Keratinocyte (primary cell): ENCODE measurements around the gene LDLRAD4. TPM values are rescaled to one million over a fixed set of nuclear protein-coding genes. Genes with fewer than 3 reads are reported as not detected.

Source experiments
- DNase-seq: peaks from one replicate; pipeline ENCODE4 v3.0.0-alpha.2; 2011; ENCODE audit warnings: low read depth, missing footprints, low spot score
- FAIRE-seq: peaks from 2 replicates; lab custom pipeline; 2011; peaks lifted over from hg19 to GRCh38; lab: Jason Lieb, UNC
- H2AFZ ChIP-seq: 2 replicates; pipeline ENCODE4 v1.6.0; 2012; ENCODE audit warnings: low read length, control low read depth, inconsistent platforms; ENCODE audit not compliant: control insufficient read depth
- H3K27ac ChIP-seq: 2 replicates; pipeline ENCODE4 v1.5.1; 2011; ENCODE audit warnings: low read length; ENCODE audit not compliant: control insufficient read depth, insufficient read depth
- H3K27me3 ChIP-seq: 3 replicates; pipeline ENCODE4 v1.6.0; 2011; ENCODE audit warnings: low read length; ENCODE audit not compliant: control insufficient read depth, insufficient read depth; ENCODE audit errors: extremely low read depth
- H3K36me3 ChIP-seq, 2 experiments: 2 replicates in 1 of 2; 3 replicates in 1 of 2; pipeline ENCODE4 v1.5.1; 2011; ENCODE audit warnings: low read length in 2 of 2, mild to moderate bottlenecking in 1 of 2; ENCODE audit not compliant: control insufficient read depth in 2 of 2, insufficient read depth in 2 of 2; ENCODE audit errors: extremely low read depth in 1 of 2
- H3K4me1 ChIP-seq: 3 replicates; pipeline ENCODE4 v1.5.1; 2011; ENCODE audit warnings: low read length; ENCODE audit not compliant: control insufficient read depth, insufficient read depth; ENCODE audit errors: extremely low read depth
- H3K4me2 ChIP-seq: 3 replicates; pipeline ENCODE4 v1.6.0; 2011; ENCODE audit warnings: low read depth, low read length; ENCODE audit not compliant: control insufficient read depth, insufficient read depth; ENCODE audit errors: extremely low read depth
- H3K4me3 ChIP-seq, 3 experiments: fragments of 200-600 bp in 1 of 3; sonication (generic) in 1 of 3; 2 replicates in 2 of 3; 3 replicates in 1 of 3; pipeline ENCODE4 v1.5.1; 2011 to 2016; ENCODE audit warnings: low read length in 3 of 3, mild to moderate bottlenecking in 3 of 3, control low read depth in 2 of 3, inconsistent platforms in 1 of 3, low read depth in 1 of 3, mixed read lengths in 1 of 3, mixed run types in 1 of 3, moderate library complexity in 1 of 3; ENCODE audit not compliant: control insufficient read depth in 2 of 3, insufficient read depth in 2 of 3; ENCODE audit errors: extremely low read depth in 1 of 3
- H3K79me2 ChIP-seq: 2 replicates; pipeline ENCODE4 v1.6.0; 2012; ENCODE audit warnings: low read length; ENCODE audit not compliant: control insufficient read depth, insufficient read depth
- H3K9ac ChIP-seq: 3 replicates; pipeline ENCODE4 v1.6.0; 2011; ENCODE audit warnings: low read length; ENCODE audit not compliant: control insufficient read depth, insufficient read depth; ENCODE audit errors: extremely low read depth
- H3K9me1 ChIP-seq: 3 replicates; pipeline ENCODE4 v1.6.0; 2011; ENCODE audit warnings: low read length; ENCODE audit not compliant: control insufficient read depth, insufficient read depth; ENCODE audit errors: extremely low read depth
- H3K9me3 ChIP-seq: 2 replicates; pipeline ENCODE4 v1.5.1; 2012; ENCODE audit warnings: low read depth, low read length; ENCODE audit not compliant: control insufficient read depth
- H4K20me1 ChIP-seq: 3 replicates; pipeline ENCODE4 v1.6.0; 2011; ENCODE audit warnings: low read length; ENCODE audit not compliant: control insufficient read depth, insufficient read depth; ENCODE audit errors: extremely low read depth
- CTCF ChIP-seq, 3 experiments: IDR thresholded peaks in 1 of 3; conservative IDR thresholded peaks in 1 of 3; optimal IDR thresholded peaks in 1 of 3; 2 replicates in 2 of 3; 3 replicates in 1 of 3; pipeline versions ENCODE3 to v1.5.1; 2011; ENCODE audit warnings: low read length in 3 of 3, mild to moderate bottlenecking in 3 of 3, moderate library complexity in 2 of 3, control low read depth in 1 of 3, inconsistent platforms in 1 of 3; ENCODE audit not compliant: insufficient read depth in 2 of 3; ENCODE audit errors: extremely low read depth in 1 of 3
- EZH2 ChIP-seq: IDR thresholded peaks from one replicate; pipeline ENCODE4 v1.6.1; 2012; ENCODE audit warnings: inconsistent platforms, mild to moderate bottlenecking, low read length, moderate library complexity
- dilution Hi-C: fragments of 300-500 bp; cut with MboI; formaldehyde crosslinking; loops from one replicate; pipeline ENCODE4 v1.7.0; 2020; ENCODE audit warnings: low sequenced_read_pairs; ENCODE audit not compliant: extremely low pct_ligation_motif_present
- polyA plus RNA-seq, 5 experiments: library from polyadenylated mRNA; depleted of rRNA in 3 of 5; stranded (reverse) in 3 of 5; stranded (forward) in 1 of 5; unstranded in 1 of 5; fragments of >200 nt; gene quantifications; 1 replicate in 1 of 5; 2 replicates in 3 of 5; 3 replicates in 1 of 5; pipeline versions ENCODE4 v1.2.1 to v1.2.3, GENCODE V29; 2011 to 2012; ENCODE audit warnings: missing spikeins in 2 of 5, low read depth in 1 of 5, low replicate concordance in 1 of 5

LDLRAD4 gene
- polyA plus RNA-seq, 1 donor (not counting 4 experiments of a cell fraction or from before 2014, with no cell fraction given): not detected

GRCh38 chr18:13279181-13280069 lies 60.9 kb downstream of the LDLRAD4 start:
- no peaks in the 10 kb centered on the region for H4K20me1 ChIP-seq
- DNase-seq (no peak), FAIRE-seq (no peak)
- no peaks in the 10 kb centered on the region for H3K4me1 ChIP-seq
- no peaks in the 10 kb centered on the region for H3K9me3 ChIP-seq
- H3K79me2 ChIP-seq: no peaks in the 10 kb centered on the region
- H3K4me2 ChIP-seq: no peak overlapping the region
- no peak overlapping the region for H2AFZ ChIP-seq
- no peak for TF ChIP-seq EZH2
- TF ChIP-seq CTCF (optimal IDR thresholded peaks at IDR 0.05 in 1 of 3, IDR thresholded peaks at IDR 0.05 in 1 of 3, conservative IDR thresholded peaks at IDR 0.05 in 1 of 3; ENCODE audit: extremely low read depth in 1 of 3, insufficient read depth in 2 of 3, low read length in 3 of 3): no peak
- no peak overlapping the region for H3K4me3 ChIP-seq
- H3K9me1 ChIP-seq: no peaks in the 10 kb centered on the region
- dilution Hi-C loops: no loop called here
- no peaks in the 10 kb centered on the region for H3K27me3 ChIP-seq
- H3K27ac ChIP-seq: no peak overlapping the region
- H3K9ac ChIP-seq: no peak overlapping the region
- H3K36me3 ChIP-seq: no peaks in the 10 kb centered on the region

- no peak for TF ChIP-seq CTCF (optimal IDR thresholded peaks at IDR 0.05 in 1 of 3, IDR thresholded peaks at IDR 0.05 in 1 of 3, conservative IDR thresholded peaks at IDR 0.05 in 1 of 3; ENCODE audit: extremely low read depth in 1 of 3, insufficient read depth in 2 of 3, low read length in 3 of 3)
- TF ChIP-seq EZH2: no peak
- Histone ChIP-seq H3K36me3 (no peaks in the 10 kb centered on the region), H3K9me1 (no peaks in the 10 kb centered on the region), H3K79me2 (no peaks in the 10 kb centered on the region), H4K20me1 (no peaks in the 10 kb centered on the region), H3K4me3 (no peak overlapping the region), H3K9ac (no peak overlapping the region), H2AFZ (no peak overlapping the region), H3K9me3 (peaks cover 2% of the 10 kb centered on the region), H3K4me2 (no peak overlapping the region), H3K27ac (no peak overlapping the region), H3K4me1 (no peaks in the 10 kb centered on the region), H3K27me3 (no peaks in the 10 kb centered on the region)
- dilution Hi-C loops: no loop called here
- DNase-seq (no peak), FAIRE-seq (no peak)
Measured at GRCh38 chr18:13280070-13280795, 61.7 kb downstream of the LDLRAD4 start.
